DOHH2 (cell line): ENCODE data around the gene STIP1.
A peak's percentile ranks its signal among the peaks of the same experiment; 100 is the strongest.

Experiments
- H3F3A ChIP-seq: fragments of 200-600 bp; sonication (generic), shearing (Covaris generic); 2 replicates; pipeline ENCODE4 v1.6.0; 2016; ENCODE audit warnings: antibody characterized with exemption, mild to moderate bottlenecking; ENCODE audit not compliant: control insufficient read depth, insufficient read depth
- H3K27ac ChIP-seq: fragments of 200-600 bp; sonication (generic); 2 replicates; pipeline ENCODE4 v1.5.1; 2014; ENCODE audit warnings: low read depth, mild to moderate bottlenecking, low read length, moderate library complexity
- H3K27me3 ChIP-seq: fragments of 200-600 bp; sonication (generic); 2 replicates; pipeline ENCODE4 v1.6.1; 2014; ENCODE audit warnings: mild to moderate bottlenecking, low read length, mixed read lengths; ENCODE audit not compliant: control insufficient read depth
- H3K36me3 ChIP-seq: fragments of 200-600 bp; sonication (generic); 2 replicates; pipeline ENCODE4 v1.6.1; 2014; ENCODE audit warnings: mild to moderate bottlenecking, low read length, moderate library complexity, mixed read lengths; ENCODE audit not compliant: control insufficient read depth
- H3K4me1 ChIP-seq: fragments of 200-600 bp; sonication (generic); 2 replicates; pipeline ENCODE4 v1.6.1; 2014; ENCODE audit warnings: mild to moderate bottlenecking, low read length, mixed read lengths; ENCODE audit not compliant: control insufficient read depth
- H3K4me2 ChIP-seq: fragments of 200-600 bp; sonication (generic); 2 replicates; pipeline ENCODE4 v1.6.0; 2014; ENCODE audit warnings: mild to moderate bottlenecking, low read length, moderate library complexity
- H3K4me3 ChIP-seq: fragments of 200-600 bp; sonication (generic); 2 replicates; pipeline ENCODE4 v1.5.1; 2014; ENCODE audit warnings: mild to moderate bottlenecking, low read length, mixed read lengths
- H3K79me2 ChIP-seq: fragments of 200-600 bp; sonication (generic); 2 replicates; pipeline ENCODE4 v1.6.1; 2014; ENCODE audit warnings: mild to moderate bottlenecking, low read length, mixed read lengths; ENCODE audit not compliant: control insufficient read depth
- H3K9me2 ChIP-seq: fragments of 200-600 bp; sonication (generic); replicated peaks from 2 replicates; pipeline ENCODE4 v1.6.1; 2014; ENCODE audit warnings: mild to moderate bottlenecking, low read length, mixed read lengths; ENCODE audit not compliant: control insufficient read depth
- H3K9me3 ChIP-seq: fragments of 200-600 bp; sonication (generic); 2 replicates; pipeline ENCODE4 v1.6.1; 2014; ENCODE audit warnings: antibody characterized with exemption, low read length, mixed read lengths; ENCODE audit not compliant: control insufficient read depth, insufficient read depth
- H4K20me1 ChIP-seq: fragments of 200-600 bp; sonication (generic); 2 replicates; pipeline ENCODE4 v1.6.0; 2014; ENCODE audit warnings: low read depth, mild to moderate bottlenecking, antibody characterized with exemption, low read length, moderate library complexity; ENCODE audit not compliant: control insufficient read depth, insufficient read depth
- CTCF ChIP-seq: fragments of 200-600 bp; sonication (generic); IDR thresholded peaks from one replicate; pipeline ENCODE4 v1.5.1; 2014; ENCODE audit warnings: antibody characterized with exemption, mild to moderate bottlenecking, low read depth, low read length; ENCODE audit not compliant: poor library complexity, severe bottlenecking
- EZH2phosphoT487 ChIP-seq: fragments of 200-600 bp; sonication (generic); IDR thresholded peaks from 2 replicates; pipeline ENCODE4 v1.6.1; 2017; ENCODE audit warnings: borderline replicate concordance, mild to moderate bottlenecking, antibody characterized with exemption, low read length, moderate library complexity, mixed read lengths

Gene STIP1

GRCh38 chr11:64235437-64236161 is 49.6 kb downstream of the STIP1 start:
- H3K79me2 ChIP-seq, result peaks cover 29% of the 10 kb centered on the region
- peaks cover 42% of the 10 kb centered on the region for H3F3A ChIP-seq
- peaks cover 40% of the 10 kb centered on the region for H3K36me3 ChIP-seq
- H3K4me2 ChIP-seq, result peak overlapping the region; percentile 98
- no peaks in the 10 kb centered on the region; the same call in 1 of the 2 replicates for H4K20me1 ChIP-seq
- peaks cover 82% of the 10 kb centered on the region for H3K4me1 ChIP-seq
- no peaks in the 10 kb centered on the region for H3K9me2 ChIP-seq
- TF ChIP-seq EZH2phosphoT487 (no peak), CTCF (no peak)
- H3K27me3 ChIP-seq, result no peaks in the 10 kb centered on the region
- peak overlapping the region; percentile 90 for H3K4me3 ChIP-seq
- H3K9me3 ChIP-seq, result no peaks in the 10 kb centered on the region
- H3K27ac ChIP-seq, result peak overlapping the region; percentile 44

- Histone ChIP-seq H3K79me2 (peaks cover 28% of the 10 kb centered on the region), H4K20me1 (no peaks in the 10 kb centered on the region; the same call in 1 of the 2 replicates), H3K4me1 (peaks cover 68% of the 10 kb centered on the region), H3K36me3 (peaks cover 48% of the 10 kb centered on the region), H3K27ac (peak overlapping the region; percentile 97), H3K9me2 (no peaks in the 10 kb centered on the region), H3K9me3 (no peaks in the 10 kb centered on the region), H3K4me3 (peak overlapping the region; percentile 99), H3K27me3 (no peaks in the 10 kb centered on the region), H3K4me2 (peak overlapping the region; percentile 92), H3F3A (peaks cover 39% of the 10 kb centered on the region)
- no peak for TF ChIP-seq CTCF
- no peak for TF ChIP-seq EZH2phosphoT487
Measured at GRCh38 chr11:64237484-64237951, 51.5 kb downstream of the STIP1 start.

- Histone ChIP-seq H3K4me1 (peaks cover 71% of the 10 kb centered on the region), H3K27ac (peak overlapping the region; percentile 97), H3K4me2 (peak overlapping the region; percentile 92)
Measured at GRCh38 chr11:64238076-64238475, 52.1 kb downstream of the STIP1 start.

More at GRCh38 chr11:64238076-64238475, 52.1 kb downstream of the STIP1 start:
- H3F3A ChIP-seq, result peaks cover 34% of the 10 kb centered on the region
- no peaks in the 10 kb centered on the region; the same call in 1 of the 2 replicates for H4K20me1 ChIP-seq
- H3K9me3 ChIP-seq, result no peaks in the 10 kb centered on the region
- peaks cover 34% of the 10 kb centered on the region for H3K79me2 ChIP-seq
- H3K4me3 ChIP-seq, result peak overlapping the region; percentile 99
- H3K9me2 ChIP-seq, result no peaks in the 10 kb centered on the region
- peaks cover 54% of the 10 kb centered on the region for H3K36me3 ChIP-seq
- TF ChIP-seq EZH2phosphoT487 (no peak), CTCF (no peak)
- H3K27me3 ChIP-seq, result no peaks in the 10 kb centered on the region
